ENCODE data around the gene PCID2.

Gene PCID2

GRCh38 chr13:113148407-113148806, 60.1 kb downstream of the PCID2 start:
- no peak for DNase-seq

GRCh38 chr13:113147206-113147605, 61.3 kb downstream of the PCID2 start:
- no peak for DNase-seq

GRCh38 chr13:113146750-113147149, 61.7 kb downstream of the PCID2 start:
- no peak for DNase-seq

- no peak for DNase-seq
These were observed 62.4 kb downstream of the PCID2 start for GRCh38 chr13:113145911-113146598.

GRCh38 chr13:113145496-113145895, 63.0 kb downstream of the PCID2 start:
- no peak for DNase-seq

GRCh38 chr13:113144255-113144629, 64.2 kb downstream of the PCID2 start:
- no peak for DNase-seq

- DNase-seq = no peak
These were observed 64.8 kb downstream of the PCID2 start for GRCh38 chr13:113143466-113144254.

GRCh38 chr13:113142876-113143275, 65.6 kb downstream of the PCID2 start:
- DNase-seq = no peak

- DNase-seq = no peak
These were observed 66.9 kb downstream of the PCID2 start for GRCh38 chr13:113141601-113141970.

- DNase-seq = no peak
These were observed 67.5 kb downstream of the PCID2 start for GRCh38 chr13:113140677-113141600.

GRCh38 chr13:113139577-113139976, 68.9 kb downstream of the PCID2 start:
- no peak for DNase-seq

GRCh38 chr13:113138792-113139551, 69.5 kb downstream of the PCID2 start:
- DNase-seq = no peak

- no peak for DNase-seq
These were observed 70.7 kb downstream of the PCID2 start for GRCh38 chr13:113137691-113138298.

- no peak for DNase-seq
These were observed 73.1 kb downstream of the PCID2 start for GRCh38 chr13:113135281-113135760.

GRCh38 chr13:113129921-113130750, 78.3 kb downstream of the PCID2 start:
- peak; percentile 45 for DNase-seq

GRCh38 chr13:113129480-113129879, 79.0 kb downstream of the PCID2 start:
- DNase-seq = no peak

Measured in hematopoietic multipotent progenitor cell treated with erythropoietin and hydrocortisone succinate and interleukin-3 and kit ligand, for 8 days (in vitro differentiated cells).